ENCODE data around the gene QDPR. TPM values are rescaled to one million over a fixed set of nuclear protein-coding genes. Genes with fewer than 3 reads are reported as not detected.

QDPR gene
- 139 TPM for total RNA-seq

GRCh38 chr4:17511950-17512795 is at the start of gene QDPR:
QDPR (minus strand) TSS chr4:17512090; CDS start chr4:17512054, 36 bp downstream.

GRCh38 chr4:17514865-17515264 is 3.0 kb upstream of the QDPR start, which contains the start of gene CLRN2:
CLRN2 (plus strand) TSS chr4:17515165; CDS start chr4:17515267, 102 bp downstream.

Other genes starting within 250 kb of the QDPR start
- not detected for gene CLRN2, start 3.1 kb upstream of the QDPR start, total RNA-seq
- 60.1 TPM for gene LAP3, start 65.1 kb upstream of the QDPR start, total RNA-seq
- gene MED28, start 102.6 kb upstream of the QDPR start, total RNA-seq, result 36.9 TPM

Data from camera-type eye (tissue), 1 donor.